Immature natural killer cell (primary cell): ENCODE results near the gene COL6A3. TPM values are rescaled to one million over a fixed set of nuclear protein-coding genes. Genes with fewer than 3 reads are reported as not detected.
A peak's percentile ranks its signal among the peaks of the same experiment; 100 is the strongest.

Experiments
- DNase-seq, 3 donors: peaks; one replicate each; pipeline ENCODE4 v3.0.0; 2022; ENCODE audit warnings: mixed read lengths in 1 of 3
- H3K27ac Mint-ChIP-seq, 6 donors: one replicate each; pipeline ENCODE4 v1.8.0; 2020; ENCODE audit warnings: mixed read lengths in 6 of 6, mild to moderate bottlenecking in 5 of 6, inconsistent platforms in 4 of 6, moderate library complexity in 3 of 6
- H3K27me3 Mint-ChIP-seq, 3 donors: one replicate each; pipeline ENCODE4 v1.8.0; 2020 to 2021; ENCODE audit warnings: low read depth in 3 of 3, mild to moderate bottlenecking in 3 of 3, mixed read lengths in 3 of 3, moderate library complexity in 3 of 3, inconsistent platforms in 1 of 3
- H3K36me3 Mint-ChIP-seq, 3 donors: one replicate each; pipeline ENCODE4 v1.8.0; 2020; ENCODE audit warnings: mixed read lengths in 3 of 3, inconsistent platforms in 2 of 3, mild to moderate bottlenecking in 2 of 3
- H3K4me1 Mint-ChIP-seq, 2 donors: one replicate each; pipeline ENCODE4 v1.8.0; 2020; ENCODE audit warnings: inconsistent platforms in 2 of 2, mild to moderate bottlenecking in 2 of 2, mixed read lengths in 2 of 2, moderate library complexity in 1 of 2
- H3K4me3 Mint-ChIP-seq, 5 donors: one replicate each; pipeline ENCODE4 v1.8.0; 2020; ENCODE audit warnings: mild to moderate bottlenecking in 5 of 5, mixed read lengths in 5 of 5, inconsistent platforms in 3 of 5, moderate library complexity in 3 of 5
- H3K9me3 Mint-ChIP-seq, 6 donors: one replicate each; pipeline ENCODE4 v1.8.0; 2020; ENCODE audit warnings: mild to moderate bottlenecking in 6 of 6, mixed read lengths in 6 of 6, inconsistent platforms in 4 of 6, moderate library complexity in 3 of 6
- polyA plus RNA-seq, 3 donors: library from polyadenylated mRNA; unstranded; fragments of 300-500 nt; fragmentation: Illumina TruSeq; gene quantifications; one replicate each; pipeline ENCODE4 v1.2.3, GENCODE V29; 2021

COL6A3 gene
- polyA plus RNA-seq, 3 donors from 2014 or later, result 0.04 TPM; not detected in 2

DNA sequence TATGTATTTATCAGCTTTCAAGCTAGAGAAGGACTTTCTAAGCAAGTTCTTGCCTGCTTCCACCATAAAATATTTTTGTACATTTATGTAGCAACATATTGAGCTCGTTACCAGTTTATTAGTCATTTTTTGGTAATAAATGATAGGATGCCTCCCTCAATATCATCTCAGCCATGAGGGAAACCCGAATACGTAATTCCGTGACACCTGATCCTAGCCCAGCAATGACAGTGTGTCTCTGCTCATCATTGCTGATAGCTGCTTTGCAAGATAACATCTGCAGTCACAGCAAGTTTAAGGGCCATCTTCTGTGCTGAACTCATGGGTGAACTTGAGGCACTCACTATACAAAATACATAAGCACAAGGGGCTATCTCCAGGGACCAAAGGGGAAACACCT is 62.2 kb downstream of the COL6A3 start:
- Mint-ChIP-seq H3K27me3 (peaks cover 2 to 7% (median 2%) of the 10 kb centered on the region in 3 donors), H3K27ac (no peak overlapping the region), H3K4me3 (no peak overlapping the region), H3K9me3 (no peaks in the 10 kb centered on the region), H3K36me3 (no peaks in the 10 kb centered on the region), H3K4me1 (no peaks in the 10 kb centered on the region)
- DNase-seq, result no peak

DNA sequence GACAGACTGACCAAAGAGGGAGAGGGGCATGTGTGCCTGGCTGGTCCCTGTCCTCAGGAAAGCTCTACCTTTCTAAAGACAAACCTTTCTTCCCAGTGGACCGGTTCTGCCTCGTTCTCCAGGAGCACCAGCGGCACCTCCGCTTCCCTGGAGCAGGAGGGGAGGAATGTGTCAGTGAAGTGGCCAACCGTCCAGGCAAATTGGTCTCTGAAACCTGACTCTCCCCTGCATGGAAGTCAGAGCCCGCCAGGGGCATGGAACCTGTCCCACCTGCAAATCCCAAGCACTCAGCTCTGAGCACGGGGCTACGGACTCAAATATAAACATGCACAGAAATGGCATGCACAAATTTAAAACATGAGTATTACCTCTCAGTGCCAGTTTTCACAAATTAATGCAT is 62.9 kb downstream of the COL6A3 start:
- Mint-ChIP-seq H3K27me3 (peaks cover 2 to 7% (median 4%) of the 10 kb centered on the region in 3 donors), H3K9me3 (no peaks in the 10 kb centered on the region), H3K27ac (no peak overlapping the region), H3K4me3 (no peak overlapping the region), H3K36me3 (no peaks in the 10 kb centered on the region), H3K4me1 (no peaks in the 10 kb centered on the region)
- DNase-seq, result no peak

DNA sequence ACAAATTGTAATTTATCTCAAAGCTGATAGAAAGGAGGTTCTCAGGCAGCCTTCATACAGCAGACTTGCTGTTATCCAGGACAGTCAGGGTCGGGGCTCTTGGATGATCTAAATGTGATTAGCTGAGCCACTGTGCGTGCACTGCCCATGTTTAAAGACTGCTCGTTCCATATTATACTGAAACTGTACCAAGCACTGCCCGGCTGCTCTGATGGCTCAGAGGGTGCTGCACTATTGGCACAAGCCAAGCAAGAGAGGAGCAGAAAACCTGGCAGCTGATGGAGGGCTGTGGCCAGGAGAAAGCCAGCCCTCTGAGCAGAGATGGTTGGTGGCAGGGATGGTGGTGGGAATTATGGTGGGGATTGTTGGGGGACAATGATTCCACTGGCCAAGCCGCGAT is 63.4 kb downstream of the COL6A3 start:
- Mint-ChIP-seq H3K36me3 (no peaks in the 10 kb centered on the region), H3K9me3 (no peaks in the 10 kb centered on the region), H3K4me1 (no peaks in the 10 kb centered on the region), H3K4me3 (no peak overlapping the region), H3K27me3 (peaks cover 3 to 7% (median 4%) of the 10 kb centered on the region in 3 donors), H3K27ac (no peak overlapping the region)
- no peak for DNase-seq

DNA sequence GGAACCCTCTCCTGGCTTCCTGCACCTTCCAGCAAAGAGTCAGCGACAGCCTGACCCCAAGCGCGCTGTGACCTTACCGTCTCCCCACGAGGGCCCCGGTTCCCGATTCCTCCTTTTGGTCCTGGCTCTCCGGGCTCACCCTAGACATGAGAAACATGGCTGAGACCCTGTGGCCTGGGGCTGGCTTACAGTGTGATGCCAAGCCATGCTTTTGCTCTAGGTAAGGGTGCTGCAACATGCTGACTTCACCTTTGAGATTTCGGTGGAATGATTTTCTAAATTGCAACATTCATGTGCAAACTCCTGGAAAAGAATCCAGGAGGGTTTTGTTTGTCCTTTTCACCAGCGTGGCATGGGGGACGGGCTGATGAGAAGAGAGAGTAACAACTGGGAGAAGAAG is 63.9 kb downstream of the COL6A3 start:
- DNase-seq, result no peak
- H3K4me3 Mint-ChIP-seq, result no peak overlapping the region
- peaks cover 4 to 7% (median 4%) of the 10 kb centered on the region in 3 donors for H3K27me3 Mint-ChIP-seq
- no peaks in the 10 kb centered on the region for H3K36me3 Mint-ChIP-seq
- no peaks in the 10 kb centered on the region for H3K4me1 Mint-ChIP-seq
- no peaks in the 10 kb centered on the region for H3K9me3 Mint-ChIP-seq
- H3K27ac Mint-ChIP-seq, result no peak overlapping the region

DNA sequence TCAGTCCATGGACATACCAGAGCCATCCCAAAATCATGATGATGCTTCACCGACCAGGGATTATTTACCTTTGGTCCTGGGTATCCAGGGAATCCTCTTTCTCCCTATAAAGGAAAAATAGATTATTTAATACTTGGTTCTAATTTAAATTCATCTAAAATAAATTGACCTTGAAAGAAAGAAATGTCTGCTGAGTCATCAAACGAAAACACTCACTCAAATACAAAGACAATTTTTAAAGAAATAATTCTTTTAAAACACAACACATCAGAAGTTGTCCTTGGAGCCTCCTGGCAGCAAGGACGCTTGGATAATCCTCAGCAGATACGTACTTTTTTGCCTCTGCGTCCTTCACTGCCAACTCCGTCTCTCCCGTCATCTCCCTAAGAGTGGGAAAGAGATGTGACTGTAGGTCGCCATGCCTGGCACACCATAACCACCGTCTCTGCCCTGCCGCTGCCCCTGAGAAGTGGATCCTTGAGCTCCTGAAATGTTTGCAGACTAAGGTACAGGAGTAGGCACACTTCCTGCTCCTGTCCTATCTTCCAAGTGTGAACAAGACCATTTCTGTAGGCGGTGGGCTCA is 65.6 kb downstream of the COL6A3 start:
- Mint-ChIP-seq H3K9me3 (no peaks in the 10 kb centered on the region), H3K27ac (no peak overlapping the region), H3K4me1 (no peaks in the 10 kb centered on the region)

DNA sequence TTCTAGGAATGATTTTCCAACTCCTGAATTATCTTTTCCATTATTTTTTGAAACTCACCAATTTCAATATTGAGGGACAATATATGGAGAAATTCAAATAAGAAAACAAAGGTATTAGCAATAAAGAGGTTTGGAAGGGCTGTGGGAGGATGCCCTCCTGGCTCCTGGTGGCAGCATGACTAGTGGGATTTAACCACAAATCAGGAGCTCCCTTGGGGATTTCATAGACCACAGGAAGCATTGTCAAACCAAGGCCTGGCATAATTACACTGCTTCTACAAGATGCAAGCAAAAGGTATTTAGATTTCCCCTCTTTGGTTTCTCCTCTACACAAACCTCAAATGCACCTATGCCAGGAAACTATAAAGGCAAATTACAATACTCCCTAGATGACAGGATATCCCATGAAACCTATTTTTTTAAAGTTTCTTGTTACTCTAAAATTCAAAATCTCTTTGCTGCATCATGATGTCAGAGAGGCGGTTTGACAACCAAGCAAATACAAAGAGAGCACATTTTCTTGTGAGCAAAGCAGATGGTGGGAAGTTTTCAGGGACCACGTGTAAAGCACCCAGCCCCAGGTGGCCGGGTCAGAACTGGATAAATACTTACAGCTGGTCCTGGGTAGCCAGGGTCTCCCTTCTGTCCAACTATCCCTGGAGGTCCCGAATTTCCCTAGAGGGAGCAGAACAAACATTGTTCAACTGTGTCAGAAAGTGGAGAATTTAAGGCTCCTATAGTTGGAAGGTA is 67.9 kb downstream of the COL6A3 start:
- Mint-ChIP-seq H3K27me3 (peaks cover 4 to 6% (median 5%) of the 10 kb centered on the region in 3 donors), H3K27ac (no peak overlapping the region)

More for the DNA sequence above, 65.6 kb downstream of the COL6A3 start:
- peaks cover 2 to 6% (median 5%) of the 10 kb centered on the region in 3 donors for H3K27me3 Mint-ChIP-seq
- H3K36me3 Mint-ChIP-seq, result no peaks in the 10 kb centered on the region
- no peak for DNase-seq
- no peak overlapping the region for H3K4me3 Mint-ChIP-seq

DNA sequence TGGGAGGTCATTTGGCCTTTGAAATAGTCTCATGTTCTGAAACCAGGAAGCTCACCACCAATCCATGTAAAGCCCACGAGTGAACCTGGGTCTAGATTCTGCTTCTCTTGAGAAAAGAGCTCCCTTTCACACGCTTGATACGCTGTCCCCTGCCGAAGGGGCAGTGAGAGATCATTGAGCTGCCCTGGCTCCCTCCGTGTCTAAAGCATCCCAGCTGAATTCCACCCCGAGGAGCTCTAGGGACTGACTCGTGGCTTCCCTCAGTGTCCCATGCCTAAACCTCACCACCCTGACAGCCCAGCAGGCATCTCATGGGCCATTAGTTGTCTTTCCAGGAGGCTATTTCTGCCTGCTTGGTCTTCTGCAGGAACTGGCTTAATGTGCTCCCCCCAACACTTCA is 68.6 kb downstream of the COL6A3 start:
- Mint-ChIP-seq H3K9me3 (no peaks in the 10 kb centered on the region), H3K4me1 (no peaks in the 10 kb centered on the region)

More for the DNA sequence above, 67.9 kb downstream of the COL6A3 start:
- Mint-ChIP-seq H3K4me3 (no peak overlapping the region), H3K36me3 (no peaks in the 10 kb centered on the region), H3K4me1 (no peaks in the 10 kb centered on the region), H3K9me3 (no peaks in the 10 kb centered on the region)
- DNase-seq, result no peak

DNA sequence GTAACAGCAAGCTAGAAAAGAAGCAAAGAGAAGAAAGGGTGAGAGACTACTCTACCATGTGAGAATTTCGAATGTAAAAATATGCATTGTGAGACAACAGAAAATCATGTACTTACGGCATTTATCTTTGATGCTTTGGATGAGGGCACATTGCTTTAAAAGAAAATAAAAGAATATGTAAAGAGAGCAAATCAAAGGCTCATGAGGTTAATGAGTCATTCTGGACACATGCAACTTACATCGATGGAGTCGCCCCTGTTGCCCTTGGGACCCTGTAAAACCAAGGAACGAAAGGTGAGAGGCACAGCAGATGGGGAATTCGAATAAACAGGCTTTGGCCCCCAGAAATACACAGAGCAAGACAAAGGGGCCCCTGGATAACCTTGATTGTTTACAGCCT is 69.0 kb downstream of the COL6A3 start:
- Mint-ChIP-seq H3K4me3 (no peak overlapping the region), H3K36me3 (no peaks in the 10 kb centered on the region), H3K4me1 (no peaks in the 10 kb centered on the region), H3K9me3 (no peaks in the 10 kb centered on the region), H3K27ac (no peak overlapping the region), H3K27me3 (peaks cover 4 to 8% (median 7%) of the 10 kb centered on the region in 3 donors)
- DNase-seq, result no peak

More for the DNA sequence above, 68.6 kb downstream of the COL6A3 start:
- Mint-ChIP-seq H3K4me3 (no peak overlapping the region), H3K36me3 (no peaks in the 10 kb centered on the region), H3K27me3 (peaks cover 4 to 6% (median 5%) of the 10 kb centered on the region in 3 donors), H3K27ac (no peak overlapping the region)
- DNase-seq, result no peak

DNA sequence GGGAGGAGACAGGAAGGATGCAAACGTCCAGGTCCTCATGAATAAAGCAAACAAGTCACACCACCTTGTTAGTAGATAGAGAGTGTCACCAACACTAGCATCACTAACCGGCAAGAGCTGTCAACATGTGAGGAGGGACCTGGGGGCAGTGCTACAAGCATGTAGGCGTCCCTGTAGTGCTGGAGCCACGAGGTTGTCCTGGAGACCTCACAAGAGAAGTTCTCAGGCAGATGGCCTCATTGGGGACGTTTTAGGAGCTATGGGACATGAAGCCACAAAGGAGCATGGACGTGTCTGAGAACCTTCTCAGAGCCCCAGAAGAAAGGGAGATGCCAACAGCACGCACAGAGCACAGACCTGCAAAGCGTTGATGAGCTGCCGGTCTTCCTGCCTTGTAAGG is 70.0 kb downstream of the COL6A3 start:
- H3K27ac Mint-ChIP-seq, result no peak overlapping the region
- peaks cover 4 to 9% (median 9%) of the 10 kb centered on the region in 3 donors for H3K27me3 Mint-ChIP-seq
- no peaks in the 10 kb centered on the region for H3K36me3 Mint-ChIP-seq
- DNase-seq, result no peak
- no peaks in the 10 kb centered on the region for H3K4me1 Mint-ChIP-seq
- no peak overlapping the region for H3K4me3 Mint-ChIP-seq
- no peaks in the 10 kb centered on the region for H3K9me3 Mint-ChIP-seq

DNA sequence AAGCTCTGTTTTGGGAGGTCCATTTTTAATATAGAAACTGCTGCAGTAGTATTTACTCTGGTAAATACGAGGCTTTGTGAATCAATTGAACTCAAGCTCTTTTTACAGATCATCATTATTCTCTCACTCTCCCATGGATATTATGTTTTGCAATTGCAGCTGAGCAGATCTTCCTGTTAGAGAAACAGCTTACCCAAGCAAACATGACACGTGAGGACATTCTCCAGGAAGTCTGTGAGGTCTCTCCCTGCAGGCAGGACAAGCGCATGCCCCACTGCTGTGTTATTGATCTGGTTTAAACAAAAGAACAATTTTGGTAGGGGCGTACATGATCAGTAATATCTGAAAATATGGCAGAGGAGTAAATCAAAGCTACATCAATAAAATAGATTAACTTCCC is 72.1 kb downstream of the COL6A3 start:
- no peak for DNase-seq
- no peak overlapping the region for H3K4me3 Mint-ChIP-seq
- H3K4me1 Mint-ChIP-seq, result no peaks in the 10 kb centered on the region
- no peak overlapping the region for H3K27ac Mint-ChIP-seq
- H3K9me3 Mint-ChIP-seq, result no peaks in the 10 kb centered on the region
- peaks cover 3 to 9% (median 9%) of the 10 kb centered on the region in 3 donors for H3K27me3 Mint-ChIP-seq
- no peaks in the 10 kb centered on the region for H3K36me3 Mint-ChIP-seq

DNA sequence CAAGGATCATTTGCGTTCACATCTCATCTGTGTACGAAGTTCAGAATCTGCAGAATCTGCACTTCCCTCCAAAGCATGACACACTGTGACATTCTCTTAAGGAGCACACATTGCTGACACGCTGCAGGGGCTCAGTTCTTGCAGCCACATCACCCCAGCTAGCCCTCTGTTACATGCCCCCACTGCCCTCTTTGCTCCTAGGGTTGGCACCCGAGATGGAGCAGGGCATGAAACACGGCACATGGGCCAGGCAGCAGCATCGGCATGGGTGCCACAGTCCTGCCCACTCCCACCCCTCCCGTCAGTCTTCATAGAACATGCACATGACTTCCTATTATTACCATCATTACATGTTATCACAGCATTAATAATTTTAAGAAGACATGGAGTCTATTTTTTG is 76.4 kb downstream of the COL6A3 start:
- no peak for DNase-seq
- peaks cover 3 to 10% (median 10%) of the 10 kb centered on the region in 3 donors for H3K27me3 Mint-ChIP-seq

DNA sequence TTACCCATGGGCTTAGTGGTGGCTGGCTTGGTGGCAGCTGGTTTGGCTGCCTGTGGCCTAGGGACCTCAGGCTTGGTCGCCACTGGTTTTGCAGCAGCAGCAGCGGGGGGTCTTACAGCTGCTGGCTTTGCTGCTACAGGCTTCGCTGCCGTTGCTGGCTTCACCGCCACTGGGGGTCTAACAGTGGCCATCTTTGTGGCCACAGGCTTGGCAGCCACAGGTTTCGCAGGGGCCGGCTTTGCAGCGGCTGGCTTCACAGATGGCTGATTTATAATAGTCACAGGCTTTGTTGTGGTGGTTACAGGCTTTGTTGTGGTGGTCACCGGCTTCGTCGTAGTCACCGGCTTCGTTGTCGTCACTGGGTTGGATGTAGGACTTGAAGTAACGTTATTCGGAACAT is 77.8 kb downstream of the COL6A3 start:
- no peak overlapping the region for H3K27ac Mint-ChIP-seq
- H3K27me3 Mint-ChIP-seq, result peaks cover 0 to 10% (median 10%) of the 10 kb centered on the region in 3 donors
- no peaks in the 10 kb centered on the region for H3K4me1 Mint-ChIP-seq
- no peak overlapping the region for H3K4me3 Mint-ChIP-seq
- H3K9me3 Mint-ChIP-seq, result no peaks in the 10 kb centered on the region
- DNase-seq, result peak in 1 of 3 donors; percentile 0
- no peaks in the 10 kb centered on the region for H3K36me3 Mint-ChIP-seq

More for the DNA sequence above, 76.4 kb downstream of the COL6A3 start:
- Mint-ChIP-seq H3K36me3 (no peaks in the 10 kb centered on the region), H3K9me3 (no peaks in the 10 kb centered on the region), H3K4me3 (no peak overlapping the region), H3K4me1 (no peaks in the 10 kb centered on the region), H3K27ac (no peak overlapping the region)

DNA sequence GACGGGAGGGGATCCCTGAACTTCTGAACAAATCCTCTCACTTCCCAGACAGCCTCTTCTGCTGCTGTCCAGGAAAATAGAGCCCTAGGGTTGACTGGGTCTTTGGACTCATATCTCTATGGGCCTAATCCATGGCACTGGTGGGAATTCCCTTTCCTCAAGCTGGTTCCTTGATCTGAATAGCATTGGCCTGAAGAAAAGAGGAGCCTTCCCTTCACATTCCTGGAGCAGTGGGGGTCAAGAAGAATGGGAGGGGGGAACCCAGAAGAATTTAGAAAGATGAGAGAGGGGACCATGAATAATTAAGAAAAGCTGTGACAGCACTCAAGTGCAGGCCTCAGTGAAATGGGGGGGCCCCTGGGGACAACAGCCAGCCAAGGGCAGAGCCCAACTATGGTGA is 80.2 kb downstream of the COL6A3 start:
- Mint-ChIP-seq H3K27ac (no peak overlapping the region), H3K4me3 (no peak overlapping the region), H3K36me3 (no peaks in the 10 kb centered on the region), H3K9me3 (no peaks in the 10 kb centered on the region), H3K27me3 (peaks cover 0 to 7% (median 6%) of the 10 kb centered on the region in 3 donors), H3K4me1 (no peaks in the 10 kb centered on the region)
- no peak for DNase-seq

DNA sequence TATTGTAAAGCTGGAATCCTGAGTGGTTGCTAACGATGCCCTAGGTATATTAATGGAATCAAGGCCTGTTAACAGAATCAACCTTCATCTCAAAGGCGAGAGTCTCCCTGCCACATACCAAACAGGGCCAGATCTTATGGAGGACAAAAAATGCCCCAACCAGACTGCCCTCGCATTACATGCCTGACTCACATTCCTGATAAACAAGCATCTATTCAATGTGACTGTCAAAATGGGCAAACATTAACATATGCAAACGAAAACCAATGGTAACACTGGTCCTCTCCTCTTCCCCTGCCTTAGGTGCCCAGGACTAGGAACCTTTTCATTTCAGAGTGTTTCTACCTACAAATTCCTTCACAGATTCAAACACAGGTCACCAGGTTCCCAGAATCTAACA is 83.4 kb downstream of the COL6A3 start:
- Mint-ChIP-seq H3K4me1 (no peaks in the 10 kb centered on the region), H3K9me3 (no peaks in the 10 kb centered on the region), H3K36me3 (no peaks in the 10 kb centered on the region), H3K27ac (no peak overlapping the region), H3K27me3 (peaks cover 4 to 7% (median 4%) of the 10 kb centered on the region in 3 donors), H3K4me3 (no peak overlapping the region)
- no peak for DNase-seq
